H1 (cell line): Measurements from ENCODE around the gene PRG2.

Experiments used
- CHD2 ChIP-seq: IDR thresholded peaks from 2 replicates; pipeline ENCODE4 v1.6.1; 2012; ENCODE audit warnings: low read length, improper control_type of control experiment
- RAD21 ChIP-seq, 2 experiments: IDR thresholded peaks in 1 of 2; conservative IDR thresholded peaks in 1 of 2; 2 replicates each; pipeline ENCODE4 v1.6.1; 2011; ENCODE audit warnings: low read depth in 2 of 2, low read length in 2 of 2, improper control_type of control experiment in 1 of 2, inconsistent platforms in 1 of 2, mild to moderate bottlenecking in 1 of 2, moderate library complexity in 1 of 2
- SP2 ChIP-seq: IDR thresholded peaks from 2 replicates; pipeline ENCODE4 v1.6.1; 2012; ENCODE audit warnings: mild to moderate bottlenecking, low read length, inconsistent platforms
- TF ChIP-seq, protein P1 (sequence below), 3 experiments: IDR thresholded peaks; 1 replicate in 2 of 3; 2 replicates in 1 of 3; pipeline versions ENCODE4 v1.5.1 to v1.6.1; 2011; ENCODE audit warnings: low read length in 3 of 3, mild to moderate bottlenecking in 3 of 3, inconsistent platforms in 2 of 3, low read depth in 1 of 3, moderate library complexity in 1 of 3; ENCODE audit not compliant: insufficient read depth in 1 of 3; ENCODE audit errors: control extremely low read depth in 1 of 3

DNA sequence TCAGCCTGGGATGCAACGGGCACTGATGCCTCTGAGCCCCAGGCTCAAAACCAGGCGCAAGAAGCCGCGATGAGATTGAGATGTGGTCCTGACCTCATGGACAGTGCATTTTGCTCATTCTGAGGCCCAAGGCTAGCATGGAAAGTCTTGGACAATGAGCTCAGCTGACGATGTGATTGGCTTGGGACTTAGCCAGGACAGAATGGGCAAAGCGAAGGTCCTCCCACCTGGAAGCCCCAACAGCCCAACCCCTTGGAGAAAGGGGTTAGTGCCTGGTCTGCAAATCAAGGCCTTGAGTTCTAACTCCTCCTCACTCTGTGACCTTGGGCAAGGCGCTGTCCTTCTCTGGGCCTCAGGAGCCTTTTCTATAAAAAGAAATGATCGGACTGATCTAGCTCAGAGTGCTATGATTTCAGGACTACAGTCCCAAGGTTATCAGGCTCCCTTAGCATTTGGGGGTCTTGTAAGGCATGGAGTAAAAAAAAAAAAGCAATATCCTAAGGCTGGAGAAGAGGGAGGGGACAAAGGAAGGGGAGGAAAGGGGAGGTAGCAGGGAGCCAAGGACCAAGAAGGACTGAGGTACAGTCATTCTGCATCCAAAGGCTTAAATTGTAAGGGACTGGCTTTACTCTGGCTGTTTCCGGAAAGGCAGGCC lies 33.8 kb upstream of the PRG2 start:
- TF ChIP-seq, protein P1, sequence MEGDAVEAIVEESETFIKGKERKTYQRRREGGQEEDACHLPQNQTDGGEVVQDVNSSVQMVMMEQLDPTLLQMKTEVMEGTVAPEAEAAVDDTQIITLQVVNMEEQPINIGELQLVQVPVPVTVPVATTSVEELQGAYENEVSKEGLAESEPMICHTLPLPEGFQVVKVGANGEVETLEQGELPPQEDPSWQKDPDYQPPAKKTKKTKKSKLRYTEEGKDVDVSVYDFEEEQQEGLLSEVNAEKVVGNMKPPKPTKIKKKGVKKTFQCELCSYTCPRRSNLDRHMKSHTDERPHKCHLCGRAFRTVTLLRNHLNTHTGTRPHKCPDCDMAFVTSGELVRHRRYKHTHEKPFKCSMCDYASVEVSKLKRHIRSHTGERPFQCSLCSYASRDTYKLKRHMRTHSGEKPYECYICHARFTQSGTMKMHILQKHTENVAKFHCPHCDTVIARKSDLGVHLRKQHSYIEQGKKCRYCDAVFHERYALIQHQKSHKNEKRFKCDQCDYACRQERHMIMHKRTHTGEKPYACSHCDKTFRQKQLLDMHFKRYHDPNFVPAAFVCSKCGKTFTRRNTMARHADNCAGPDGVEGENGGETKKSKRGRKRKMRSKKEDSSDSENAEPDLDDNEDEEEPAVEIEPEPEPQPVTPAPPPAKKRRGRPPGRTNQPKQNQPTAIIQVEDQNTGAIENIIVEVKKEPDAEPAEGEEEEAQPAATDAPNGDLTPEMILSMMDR (IDR thresholded peaks at IDR 0.05; ENCODE audit: control extremely low read depth in 1 of 3, insufficient read depth in 1 of 3, low read depth in 1 of 3, low read length in 3 of 3), result no peak
- no peak for TF ChIP-seq SP2
- no peak for TF ChIP-seq CHD2
- no peak for TF ChIP-seq RAD21 (IDR thresholded peaks at IDR 0.05 in 1 of 2, conservative IDR thresholded peaks at IDR 0.05 in 1 of 2; ENCODE audit: low read depth in 2 of 2, low read length in 2 of 2)
